IPS DF 6.9 (cell line): ENCODE data around the gene MIA3.

ENCODE experiments used
- DNase-seq: peaks from one replicate; pipeline ENCODE4 v3.0.0-alpha.2; 2013; ENCODE audit warnings: low read depth, low spot score
- H3K27ac ChIP-seq: one replicate; pipeline ENCODE4 v1.5.1; 2013; ENCODE audit warnings: low read length, control low read depth
- H3K27me3 ChIP-seq: 2 replicates; pipeline ENCODE4 v1.6.1; 2013; ENCODE audit warnings: mild to moderate bottlenecking, low read length; ENCODE audit not compliant: control insufficient read depth, insufficient read depth
- H3K36me3 ChIP-seq: 2 replicates; pipeline ENCODE4 v1.6.1; 2013; ENCODE audit warnings: low read length; ENCODE audit not compliant: control insufficient read depth, insufficient read depth
- H3K4me1 ChIP-seq: 2 replicates; pipeline ENCODE4 v1.6.1; 2013; ENCODE audit warnings: low read length; ENCODE audit not compliant: control insufficient read depth, insufficient read depth
- H3K4me3 ChIP-seq: 2 replicates; pipeline ENCODE4 v1.5.1; 2013; ENCODE audit warnings: mild to moderate bottlenecking, low read length
- H3K9me3 ChIP-seq: 2 replicates; pipeline ENCODE4 v1.6.1; 2013; ENCODE audit warnings: low read length, inconsistent platforms; ENCODE audit not compliant: control insufficient read depth, insufficient read depth
- WGBS: extraction: QIAGEN DNeasy Blood & Tissue Kit; methylation state at CpG from one replicate; pipeline ENCODE4 v1.1.7; 2013; ENCODE audit warnings: mixed read lengths, missing lambda C conversion rate; ENCODE audit not compliant: insufficient read length, insufficient coverage; 5-methylcytosine and 5-hydroxymethylcytosine counted together

Gene MIA3

DNA sequence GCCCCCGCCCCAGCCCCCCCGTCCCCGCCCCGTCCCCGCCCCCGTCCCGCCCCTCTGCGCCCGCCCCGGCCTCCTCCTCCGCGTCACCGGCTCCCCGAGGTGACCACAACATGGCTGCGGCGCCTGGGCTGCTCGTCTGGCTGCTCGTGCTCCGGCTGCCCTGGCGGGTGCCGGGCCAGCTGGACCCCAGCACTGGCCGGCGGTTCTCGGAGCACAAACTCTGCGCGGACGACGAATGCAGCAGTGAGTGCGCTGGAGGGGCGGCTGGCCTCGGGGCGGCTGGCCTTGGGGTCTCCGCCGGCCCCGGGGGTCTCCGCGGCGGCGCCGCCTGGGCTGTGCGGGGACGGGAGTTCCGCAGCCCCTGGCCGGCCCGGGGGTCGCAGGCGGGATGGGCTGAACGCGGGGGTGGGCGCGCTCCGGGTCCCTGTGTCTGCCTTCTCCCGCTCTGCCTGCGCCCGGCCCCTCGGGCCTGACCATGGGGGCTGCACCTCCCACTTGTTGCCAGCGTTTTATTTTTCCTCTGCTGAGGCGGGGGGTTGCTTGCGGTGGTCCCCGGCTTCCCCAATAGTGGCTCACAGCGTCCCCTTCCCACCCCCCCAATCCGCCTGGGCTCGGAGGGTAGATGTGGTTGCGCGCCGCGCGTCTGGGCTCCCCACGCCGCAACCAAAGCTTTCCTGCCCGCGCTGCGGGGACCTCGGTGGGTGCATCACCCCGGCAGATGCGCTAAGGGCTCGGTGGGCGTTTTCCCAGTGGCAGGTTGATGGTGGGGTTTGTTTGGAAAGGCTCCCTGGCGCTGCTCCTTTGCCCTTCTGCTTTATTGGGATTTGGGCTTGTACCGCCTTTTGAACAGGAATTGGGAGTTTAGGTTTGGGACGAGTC is at the start of gene MIA3:
Gene MIA3, plus strand, starts transcription at position 97 of the 879 bp plus-strand sequence. Its CDS starts 14 bp downstream, at position 111.
- Histone ChIP-seq H3K4me3 (peak within 1 kb of the TSS; percentile 99), H3K9me3 (no peaks in the 10 kb centered on the region), H3K4me1 (no peaks in the 10 kb centered on the region), H3K27me3 (no peaks in the 10 kb centered on the region), H3K36me3 (no peaks in the 10 kb centered on the region), H3K27ac (no peak within 1 kb of the TSS)
- WGBS = no CpG with 5 or more reads among the region's 81 CpGs
- no peak for DNase-seq

GRCh38 chr1:222570837-222571236 is 47.1 kb upstream of the MIA3 start:
- Histone ChIP-seq H3K27me3 (no peaks in the 10 kb centered on the region), H3K4me3 (no peak overlapping the region), H3K27ac (no peak overlapping the region), H3K36me3 (peaks cover 3% of the 10 kb centered on the region; the same call in 1 of the 2 replicates), H3K4me1 (no peaks in the 10 kb centered on the region), H3K9me3 (no peaks in the 10 kb centered on the region)
- DNase-seq = no peak
- WGBS = no CpG with 5 or more reads among the region's 1 CpG

GRCh38 chr1:222579316-222579715 is 38.6 kb upstream of the MIA3 start:
- no peak for DNase-seq
- no peaks in the 10 kb centered on the region for H3K27me3 ChIP-seq
- H3K27ac ChIP-seq = no peak overlapping the region
- no peaks in the 10 kb centered on the region for H3K4me1 ChIP-seq
- H3K4me3 ChIP-seq = no peak overlapping the region
- H3K36me3 ChIP-seq = no peaks in the 10 kb centered on the region; the same call in 1 of the 2 replicates
- WGBS = no CpG with 5 or more reads among the region's 3 CpGs
- no peaks in the 10 kb centered on the region for H3K9me3 ChIP-seq

GRCh38 chr1:222582099-222582774 is 35.7 kb upstream of the MIA3 start:
- H3K4me3 ChIP-seq = no peak overlapping the region
- H3K9me3 ChIP-seq = no peaks in the 10 kb centered on the region
- WGBS = no CpG with 5 or more reads among the region's 4 CpGs
- no peaks in the 10 kb centered on the region for H3K27me3 ChIP-seq
- no peak overlapping the region for H3K27ac ChIP-seq
- H3K36me3 ChIP-seq = no peaks in the 10 kb centered on the region; the same call in 1 of the 2 replicates
- no peak for DNase-seq
- H3K4me1 ChIP-seq = no peaks in the 10 kb centered on the region

- Histone ChIP-seq H3K9me3 (no peaks in the 10 kb centered on the region), H3K4me3 (no peak overlapping the region), H3K4me1 (no peaks in the 10 kb centered on the region), H3K27me3 (no peaks in the 10 kb centered on the region), H3K27ac (no peak overlapping the region), H3K36me3 (no peaks in the 10 kb centered on the region; the same call in 1 of the 2 replicates)
- WGBS = 94% methylated on average over 2 of the region's 5 CpGs
- no peak for DNase-seq
These were observed 34.8 kb upstream of the MIA3 start for GRCh38 chr1:222583079-222583478.

DNA sequence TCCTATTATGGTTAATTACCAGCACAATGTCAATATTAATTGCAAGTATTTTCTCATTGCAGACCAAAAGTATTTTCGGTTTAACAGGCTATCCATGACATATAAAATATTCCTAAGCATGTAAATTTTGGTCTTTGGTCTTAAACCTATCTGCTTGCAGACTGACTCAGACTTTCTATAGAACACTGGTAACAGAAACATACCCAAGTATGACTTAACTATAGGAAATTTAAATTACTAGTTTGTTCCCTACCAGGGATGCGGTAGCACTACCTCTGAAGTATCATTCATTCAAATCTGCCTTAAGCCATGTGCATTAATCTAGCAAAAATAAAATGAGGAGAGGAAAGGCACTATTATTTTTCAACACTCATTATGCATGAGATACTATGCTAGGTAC is 31.1 kb upstream of the MIA3 start:
- Histone ChIP-seq H3K4me1 (no peaks in the 10 kb centered on the region), H3K9me3 (no peaks in the 10 kb centered on the region), H3K27me3 (no peaks in the 10 kb centered on the region), H3K4me3 (no peak overlapping the region), H3K36me3 (no peaks in the 10 kb centered on the region; the same call in 1 of the 2 replicates), H3K27ac (no peak overlapping the region)
- no peak for DNase-seq
- WGBS = no CpG with 5 or more reads among the region's 2 CpGs

DNA sequence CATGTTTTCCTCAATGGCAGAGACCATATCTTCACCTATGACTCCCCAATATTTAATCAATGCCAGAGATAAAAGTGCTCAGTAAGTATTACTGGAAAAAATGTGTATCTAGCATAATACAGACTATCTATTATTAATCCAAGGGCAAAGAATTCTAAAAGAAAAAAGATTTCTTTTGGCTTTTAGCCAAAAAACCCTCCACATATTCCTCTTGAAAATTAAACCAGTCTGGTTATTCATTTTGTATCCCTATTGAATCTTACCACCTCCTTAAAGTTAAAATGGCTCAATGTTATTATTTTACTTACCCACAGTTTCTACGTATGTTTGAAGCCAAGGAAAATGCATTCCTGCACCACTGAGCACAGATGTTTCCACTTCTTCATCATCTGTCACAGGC is 29.8 kb upstream of the MIA3 start:
- Histone ChIP-seq H3K27me3 (no peaks in the 10 kb centered on the region), H3K36me3 (no peaks in the 10 kb centered on the region; the same call in 1 of the 2 replicates), H3K4me1 (no peaks in the 10 kb centered on the region), H3K9me3 (no peaks in the 10 kb centered on the region), H3K4me3 (no peak overlapping the region), H3K27ac (no peak overlapping the region)
- DNase-seq = no peak
- WGBS = no CpG with 5 or more reads among the region's 1 CpG

DNA sequence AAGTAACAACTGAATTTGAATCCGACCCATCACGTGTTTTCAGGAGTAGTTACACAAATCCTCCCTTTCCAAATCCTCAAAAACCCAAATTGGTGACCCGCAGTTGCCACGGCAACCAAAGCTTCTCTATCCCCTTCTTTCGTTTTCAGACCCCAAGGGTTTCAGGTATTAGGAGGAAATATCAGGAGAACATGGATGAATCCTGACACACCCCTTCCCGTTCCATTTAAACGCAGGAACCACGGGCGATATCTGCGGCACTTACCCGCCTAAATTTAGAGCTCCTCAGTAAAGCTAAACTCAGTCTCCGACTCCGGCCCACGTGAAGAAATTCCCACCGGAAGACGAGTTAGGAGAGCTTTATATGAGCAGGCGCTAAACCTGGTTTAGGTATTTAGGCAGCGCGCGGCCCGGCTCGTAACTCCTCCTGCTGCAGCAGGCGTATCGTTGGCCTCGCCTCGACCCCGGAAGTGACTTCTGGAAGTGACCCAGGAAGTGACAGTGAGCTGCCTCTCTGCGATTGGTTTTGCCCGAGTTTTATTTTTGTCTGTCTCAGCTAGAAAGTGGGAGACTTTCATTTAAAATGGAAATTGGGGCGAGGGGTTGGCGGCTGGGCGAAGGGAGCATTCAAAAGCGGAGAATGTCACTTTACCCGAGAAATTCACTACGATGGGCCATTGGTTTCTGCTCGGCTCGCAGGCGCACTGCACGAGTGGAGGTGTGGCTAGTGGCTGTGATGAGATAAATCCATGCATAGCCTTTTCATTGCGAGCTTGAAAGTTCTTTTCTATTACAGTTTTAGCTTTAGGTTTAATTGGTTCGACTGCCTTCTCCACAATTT is 28.2 kb upstream of the MIA3 start, which contains the start of gene TAF1A:
Gene TAF1A, minus strand, starts transcription at position 472 of the 841 bp plus-strand sequence.
- no CpG with 5 or more reads among the region's 41 CpGs for WGBS
- H3K27ac ChIP-seq = no peak within 1 kb of the TSS
- no peaks in the 10 kb centered on the region for H3K27me3 ChIP-seq
- H3K4me1 ChIP-seq = no peaks in the 10 kb centered on the region
- peak within 1 kb of the TSS; percentile 93; the same call in 1 of the 2 replicates for H3K4me3 ChIP-seq
- H3K9me3 ChIP-seq = no peaks in the 10 kb centered on the region
- H3K36me3 ChIP-seq = no peaks in the 10 kb centered on the region; the same call in 1 of the 2 replicates
- peak; percentile 48 for DNase-seq

DNA sequence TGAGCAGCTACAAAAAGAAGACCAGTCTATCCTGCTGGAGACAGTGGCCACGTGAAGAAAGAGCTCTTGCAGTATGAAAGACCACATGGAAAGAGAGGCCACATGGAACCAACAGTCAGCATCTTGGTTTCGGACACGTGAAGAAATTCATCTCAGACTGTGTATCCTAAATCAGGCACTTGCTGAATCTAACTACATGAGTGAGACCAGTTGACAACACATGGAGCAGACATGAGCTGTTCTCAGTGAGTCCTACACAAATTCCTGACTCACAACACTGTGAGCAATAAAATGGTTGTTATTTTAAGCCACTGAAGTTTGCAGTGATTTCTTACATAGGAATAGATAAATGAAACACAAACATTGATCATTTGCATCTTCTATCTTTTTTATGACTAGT is 25.7 kb upstream of the MIA3 start:
- no peak for DNase-seq
- Histone ChIP-seq H3K27me3 (no peaks in the 10 kb centered on the region), H3K27ac (no peak overlapping the region), H3K36me3 (no peaks in the 10 kb centered on the region), H3K4me3 (no peak overlapping the region), H3K4me1 (no peaks in the 10 kb centered on the region), H3K9me3 (no peaks in the 10 kb centered on the region)
- WGBS = no CpG with 5 or more reads among the region's 3 CpGs

DNA sequence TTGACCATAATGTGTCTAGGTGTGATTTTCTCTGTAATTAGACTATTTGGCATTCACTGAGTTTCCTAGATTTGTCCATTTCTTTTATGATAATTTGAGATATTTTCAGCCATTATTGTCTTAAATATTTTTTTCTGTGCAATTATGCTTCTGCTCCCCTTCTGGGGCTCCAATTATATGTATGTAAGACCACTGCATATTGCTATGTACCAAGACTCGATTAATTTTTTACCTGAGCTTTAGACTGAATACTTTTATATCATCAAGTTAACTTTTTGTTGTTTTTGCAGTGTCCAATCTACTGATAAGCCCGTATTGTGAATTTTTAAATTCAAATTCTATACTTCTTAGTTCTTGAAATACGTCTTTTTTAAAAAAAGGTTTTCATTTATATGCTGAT is 23.1 kb upstream of the MIA3 start:
- no peaks in the 10 kb centered on the region for H3K36me3 ChIP-seq
- no peaks in the 10 kb centered on the region for H3K27me3 ChIP-seq
- DNase-seq = no peak
- no peak overlapping the region for H3K27ac ChIP-seq
- no peaks in the 10 kb centered on the region for H3K4me1 ChIP-seq
- WGBS = no CpG with 5 or more reads among the region's 3 CpGs
- H3K4me3 ChIP-seq = no peak overlapping the region
- H3K9me3 ChIP-seq = no peaks in the 10 kb centered on the region
